Tibial nerve (tissue), 4 donors: ENCODE data around the gene KLHDC8B. TPM values are rescaled to one million over a fixed set of nuclear protein-coding genes. Genes with fewer than 3 reads are reported as not detected.

ENCODE experiments used
- DNase-seq, 2 donors: peaks; one replicate each; pipeline ENCODE4 v3.0.0-alpha.2; 2019; ENCODE audit warnings: low spot score in 2 of 2
- H3K27ac ChIP-seq, 4 donors: fragments of 200-600 bp; sonication (generic) in 3 of 4; one replicate each; pipeline ENCODE4 v1.5.1; 2017 to 2019; ENCODE audit warnings: mild to moderate bottlenecking in 1 of 4
- H3K27me3 ChIP-seq, 2 donors: fragments of 200-600 bp; sonication (generic) in 1 of 2; one replicate each; pipeline versions ENCODE4 v1.5.1 to v1.6.0; 2017 to 2019
- H3K36me3 ChIP-seq, 3 donors: fragments of 200-600 bp; sonication (generic); one replicate each; pipeline ENCODE4 v1.5.1; 2018 to 2019
- H3K4me1 ChIP-seq, 4 donors: fragments of 200-600 bp; sonication (generic) in 3 of 4; one replicate each; pipeline ENCODE4 v1.5.1; 2017 to 2019
- H3K4me3 ChIP-seq, 4 donors: fragments of 200-600 bp; sonication (generic) in 3 of 4; one replicate each; pipeline ENCODE4 v1.5.1; 2017 to 2019; ENCODE audit warnings: mild to moderate bottlenecking in 1 of 4, moderate library complexity in 1 of 4
- H3K9me3 ChIP-seq, 4 donors: fragments of 200-600 bp; sonication (generic) in 3 of 4; one replicate each; pipeline ENCODE4 v1.5.1; 2017 to 2019
- EP300 ChIP-seq, 2 donors: sonication (generic); formaldehyde crosslinking; IDR thresholded peaks; one replicate each; pipeline ENCODE4 v1.6.1; 2017; ENCODE audit warnings: antibody characterized with exemption in 2 of 2, mild to moderate bottlenecking in 1 of 2
- POLR2A ChIP-seq, 2 donors: fragments of 450-650 bp; IDR thresholded peaks; one replicate each; pipeline ENCODE4 v1.6.1; 2017; ENCODE audit warnings: antibody characterized with exemption in 2 of 2, mild to moderate bottlenecking in 2 of 2, moderate library complexity in 2 of 2
- WGBS, 2 donors: methylation state at CpG; one replicate each; pipeline ENCODE4 v1.1.5; 2018; 5-methylcytosine and 5-hydroxymethylcytosine counted together
- total RNA-seq, 4 donors: library from RNA; depleted of rRNA; stranded (reverse); fragments of >200 nt; gene quantifications; one replicate each; pipeline ENCODE4 v1.1.0, GENCODE V29; 2016
- TF ChIP-seq, protein P1 (sequence below), 5 experiments: fragments of 200-600 bp in 3 of 5; fragments of 450-650 bp in 2 of 5; sonication (generic) in 3 of 5; IDR thresholded peaks; one replicate each; pipeline ENCODE4 v1.5.1; 2016 to 2019; ENCODE audit warnings: antibody characterized with exemption in 5 of 5, mild to moderate bottlenecking in 3 of 5, moderate library complexity in 2 of 5

Gene KLHDC8B
- total RNA-seq, 4 donors from 2014 or later, result 20.8 to 33.1 (median 29.7) TPM

DNA sequence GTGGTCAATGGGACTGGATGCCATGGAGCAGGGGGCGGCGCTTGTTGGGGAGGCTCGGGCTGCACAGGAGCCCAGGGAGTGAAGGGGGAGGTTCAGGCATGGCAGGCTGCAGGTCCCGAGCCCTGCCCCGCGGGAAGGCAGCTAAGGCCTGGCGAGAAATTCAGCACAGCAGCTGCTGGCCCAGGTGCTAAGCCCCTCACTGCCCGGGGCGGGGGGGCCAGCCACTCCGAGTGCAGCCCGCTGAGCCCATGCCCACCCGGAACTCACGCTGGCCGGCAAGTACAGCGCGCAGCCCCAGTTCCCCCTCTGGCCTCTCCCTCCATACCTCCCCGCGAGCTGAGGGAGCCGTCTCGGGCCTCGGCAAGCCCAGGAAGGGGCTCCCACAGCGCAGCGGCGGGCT lies 11.3 kb downstream of the KLHDC8B start:
- Histone ChIP-seq H3K27ac (no peak overlapping the region), H3K9me3 (no peaks in the 10 kb centered on the region), H3K27me3 (no peaks in the 10 kb centered on the region), H3K4me1 (no peaks in the 10 kb centered on the region), H3K4me3 (no peak overlapping the region), H3K36me3 (no peaks in the 10 kb centered on the region)
- TF ChIP-seq, protein P1, sequence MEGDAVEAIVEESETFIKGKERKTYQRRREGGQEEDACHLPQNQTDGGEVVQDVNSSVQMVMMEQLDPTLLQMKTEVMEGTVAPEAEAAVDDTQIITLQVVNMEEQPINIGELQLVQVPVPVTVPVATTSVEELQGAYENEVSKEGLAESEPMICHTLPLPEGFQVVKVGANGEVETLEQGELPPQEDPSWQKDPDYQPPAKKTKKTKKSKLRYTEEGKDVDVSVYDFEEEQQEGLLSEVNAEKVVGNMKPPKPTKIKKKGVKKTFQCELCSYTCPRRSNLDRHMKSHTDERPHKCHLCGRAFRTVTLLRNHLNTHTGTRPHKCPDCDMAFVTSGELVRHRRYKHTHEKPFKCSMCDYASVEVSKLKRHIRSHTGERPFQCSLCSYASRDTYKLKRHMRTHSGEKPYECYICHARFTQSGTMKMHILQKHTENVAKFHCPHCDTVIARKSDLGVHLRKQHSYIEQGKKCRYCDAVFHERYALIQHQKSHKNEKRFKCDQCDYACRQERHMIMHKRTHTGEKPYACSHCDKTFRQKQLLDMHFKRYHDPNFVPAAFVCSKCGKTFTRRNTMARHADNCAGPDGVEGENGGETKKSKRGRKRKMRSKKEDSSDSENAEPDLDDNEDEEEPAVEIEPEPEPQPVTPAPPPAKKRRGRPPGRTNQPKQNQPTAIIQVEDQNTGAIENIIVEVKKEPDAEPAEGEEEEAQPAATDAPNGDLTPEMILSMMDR (IDR thresholded peaks at IDR 0.05), result no peak
- TF ChIP-seq POLR2A (IDR thresholded peaks at IDR 0.05) (no peak), EP300 (IDR thresholded peaks at IDR 0.05) (no peak)
- 94% methylated on average over 9 to 20 of the region's 24 CpGs for WGBS, 2 donors
- DNase-seq, result no peak

DNA sequence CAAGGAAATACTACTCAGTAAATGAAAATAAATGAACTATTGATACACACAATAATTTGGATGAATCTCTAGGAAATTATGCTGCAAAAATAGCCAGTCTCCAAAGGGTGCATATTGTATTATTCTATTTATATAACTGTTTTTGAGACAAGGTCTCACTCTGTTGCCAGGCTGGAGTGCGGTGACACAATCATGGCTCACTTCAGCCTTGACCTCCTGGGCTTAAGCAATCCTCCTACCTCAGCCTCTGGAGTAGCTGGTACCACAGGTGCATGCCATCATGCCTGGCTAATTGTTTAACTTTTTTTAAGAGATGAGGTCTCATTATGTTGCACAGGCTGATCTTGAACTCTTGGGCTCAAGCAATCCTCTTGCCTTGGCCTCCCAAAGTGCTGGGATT lies 12.5 kb downstream of the KLHDC8B start:
- no peaks in the 10 kb centered on the region for H3K9me3 ChIP-seq
- H3K27ac ChIP-seq, result no peak overlapping the region
- no peaks in the 10 kb centered on the region for H3K4me1 ChIP-seq
- TF ChIP-seq POLR2A (IDR thresholded peaks at IDR 0.05) (no peak), EP300 (IDR thresholded peaks at IDR 0.05) (no peak)
- TF ChIP-seq, protein P1 (IDR thresholded peaks at IDR 0.05), result no peak
- H3K27me3 ChIP-seq, result no peaks in the 10 kb centered on the region
- H3K36me3 ChIP-seq, result no peaks in the 10 kb centered on the region
- WGBS, 2 donors, result 42 to 68% methylated on average over 1 of the region's 1 CpG
- no peak for DNase-seq
- no peak overlapping the region for H3K4me3 ChIP-seq

DNA sequence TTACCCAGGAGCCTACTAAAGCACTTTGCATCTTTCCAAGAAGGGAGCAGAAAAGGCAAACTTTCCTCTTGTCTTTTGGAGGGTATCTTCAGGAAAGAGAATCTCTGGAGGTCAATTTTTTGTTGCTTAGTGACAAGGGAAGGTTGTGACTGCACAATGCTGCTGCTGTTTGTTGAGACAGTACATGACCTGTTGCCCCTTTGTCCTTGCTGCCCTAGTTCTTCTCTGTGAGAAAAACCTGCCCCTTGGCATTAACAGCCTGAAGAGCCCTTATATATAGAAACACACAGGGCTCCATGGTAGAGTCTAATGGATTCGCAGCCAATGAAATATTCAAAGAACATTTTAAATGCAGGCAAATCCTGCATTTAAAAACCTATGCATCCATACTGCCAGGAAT lies 20.3 kb downstream of the KLHDC8B start:
- Histone ChIP-seq H3K9me3 (no peaks in the 10 kb centered on the region), H3K27ac (no peak overlapping the region), H3K4me1 (no peaks in the 10 kb centered on the region), H3K36me3 (no peaks in the 10 kb centered on the region), H3K4me3 (no peak overlapping the region), H3K27me3 (no peaks in the 10 kb centered on the region)
- DNase-seq, result no peak
- TF ChIP-seq, protein P1 (IDR thresholded peaks at IDR 0.05), result no peak
- TF ChIP-seq POLR2A (IDR thresholded peaks at IDR 0.05) (no peak), EP300 (IDR thresholded peaks at IDR 0.05) (no peak)
- 34 to 67% methylated on average over 1 of the region's 1 CpG for WGBS, 2 donors

DNA sequence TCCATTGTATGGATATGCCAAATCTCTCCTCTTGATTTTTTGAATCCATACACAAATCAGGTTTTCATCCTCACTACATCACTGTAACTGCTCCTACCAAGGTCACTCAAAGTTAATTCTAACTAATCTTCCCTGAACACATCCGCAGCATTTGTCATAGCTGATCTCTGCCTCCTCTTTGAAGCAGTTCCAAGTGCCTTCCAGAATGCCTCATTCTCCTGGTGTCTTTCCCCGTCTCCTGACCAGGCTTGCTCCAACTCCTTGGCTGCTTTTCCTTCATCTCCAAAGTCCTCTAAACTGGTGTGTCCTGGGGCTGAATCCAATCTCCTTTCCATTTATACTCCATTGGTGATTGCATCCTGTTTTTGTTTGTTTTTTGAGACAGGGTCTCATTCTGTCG lies 26.8 kb downstream of the KLHDC8B start:
- H3K27ac ChIP-seq, result no peak overlapping the region
- no peaks in the 10 kb centered on the region for H3K9me3 ChIP-seq
- TF ChIP-seq POLR2A (IDR thresholded peaks at IDR 0.05) (no peak), EP300 (IDR thresholded peaks at IDR 0.05) (no peak)
- TF ChIP-seq, protein P1 (IDR thresholded peaks at IDR 0.05), result no peak
- 79 to 82% methylated on average over 3 of the region's 3 CpGs for WGBS, 2 donors
- no peaks in the 10 kb centered on the region for H3K36me3 ChIP-seq
- H3K4me3 ChIP-seq, result no peak overlapping the region
- no peak for DNase-seq
- peaks cover 0 to 7% of the 10 kb centered on the region in 2 donors for H3K27me3 ChIP-seq
- peaks cover 0 to 9% (median 0%) of the 10 kb centered on the region in 4 donors for H3K4me1 ChIP-seq

DNA sequence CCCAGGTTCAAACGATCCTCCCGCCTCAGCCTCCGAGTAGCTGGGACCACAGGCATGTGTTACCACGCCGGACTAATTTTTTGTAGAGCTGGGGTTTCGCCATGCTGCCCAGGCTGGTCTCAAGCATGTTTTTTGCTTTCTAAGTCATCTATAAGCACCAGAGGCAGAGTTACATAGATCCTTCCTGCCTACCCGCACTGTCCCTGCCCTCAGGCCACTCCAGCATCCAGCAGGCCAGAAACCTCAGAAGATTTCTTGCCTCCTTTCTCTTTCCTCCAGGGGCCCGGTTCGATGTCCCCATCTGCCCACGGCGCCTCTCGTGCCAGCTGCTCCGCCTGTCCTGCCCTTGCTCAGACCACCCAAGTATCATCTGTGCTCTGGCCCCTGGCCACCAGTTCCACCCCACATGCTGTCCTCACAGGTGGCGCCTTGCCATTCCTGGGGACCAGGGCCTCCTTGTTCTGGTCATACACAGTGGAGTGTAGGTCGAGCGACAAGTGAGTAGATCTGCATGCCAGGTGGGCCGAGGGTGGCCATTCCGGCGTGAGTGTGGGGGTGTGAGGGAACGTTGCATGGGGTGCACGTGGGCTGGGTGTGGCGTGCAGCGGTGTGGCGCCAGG lies 27.3 kb downstream of the KLHDC8B start:
- 60 to 78% methylated on average over 24 of the region's 24 CpGs for WGBS, 2 donors
- Histone ChIP-seq H3K9me3 (no peaks in the 10 kb centered on the region), H3K27me3 (peaks cover 0 to 7% of the 10 kb centered on the region in 2 donors), H3K27ac (peak overlapping the region in 1 of 4 donors; percentile 24), H3K4me3 (peak overlapping the region; percentile 3 to 53 (median 31)), H3K36me3 (no peaks in the 10 kb centered on the region), H3K4me1 (peaks cover 0 to 9% (median 0%) of the 10 kb centered on the region in 4 donors)
- TF ChIP-seq, protein P1 (IDR thresholded peaks at IDR 0.05), result no peak
- TF ChIP-seq EP300 (IDR thresholded peaks at IDR 0.05), result no peak
- TF ChIP-seq POLR2A (IDR thresholded peaks at IDR 0.05), result no peak
- no peak for DNase-seq
